Kidney (tissue), 14 donors: ENCODE results near the gene B4GALNT3. TPM values are rescaled to one million over a fixed set of nuclear protein-coding genes. Genes with fewer than 3 reads are reported as not detected.

Experiments used
- DNase-seq, 5 donors: peaks; one replicate each; pipeline ENCODE4 v3.0.0-alpha.2; 2013 to 2020
- FAIRE-seq: peaks from 2 replicates; lab custom pipeline; 2012; peaks lifted over from hg19 to GRCh38; lab: Jason Lieb, UNC
- H3K27ac ChIP-seq, 2 donors: one replicate each; pipeline ENCODE4 v1.7.0; 2013; ENCODE audit warnings: low read depth in 2 of 2, low read length in 2 of 2, inconsistent platforms in 1 of 2
- H3K27me3 ChIP-seq: one replicate; pipeline ENCODE4 v1.7.1; 2013; ENCODE audit warnings: low read length, inconsistent platforms; ENCODE audit not compliant: control insufficient read depth, insufficient read depth
- H3K36me3 ChIP-seq, 3 donors: one replicate each; pipeline versions ENCODE4 v1.7.0 to v1.7.1; 2013; ENCODE audit warnings: low read length in 3 of 3, control low read depth in 1 of 3, inconsistent platforms in 1 of 3; ENCODE audit not compliant: insufficient read depth in 3 of 3, control insufficient read depth in 2 of 3
- H3K4me1 ChIP-seq, 3 donors: one replicate each; pipeline versions ENCODE4 v1.7.0 to v1.7.1; 2013; ENCODE audit warnings: low read length in 3 of 3, inconsistent platforms in 1 of 3, low read depth in 1 of 3; ENCODE audit not compliant: control insufficient read depth in 2 of 3, insufficient read depth in 2 of 3
- H3K4me3 ChIP-seq, 3 donors: one replicate each; pipeline versions ENCODE4 v1.7.0 to v1.8.1; 2013; ENCODE audit warnings: low read length in 3 of 3, control low read depth in 1 of 3, inconsistent platforms in 1 of 3
- H3K9ac ChIP-seq, 3 donors: one replicate each; pipeline versions ENCODE4 v1.7.0 to v1.7.1; 2013; ENCODE audit warnings: low read length in 3 of 3, control low read depth in 1 of 3, inconsistent platforms in 1 of 3
- H3K9me3 ChIP-seq, 3 donors: one replicate each; pipeline versions ENCODE4 v1.7.0 to v1.7.1; 2013; ENCODE audit warnings: low read length in 3 of 3, control low read depth in 1 of 3, inconsistent platforms in 1 of 3; ENCODE audit not compliant: control insufficient read depth in 2 of 3, insufficient read depth in 1 of 3
- intact Hi-C: fragments of 100-400 bp; cut with DNase I; formaldehyde crosslinking; loops from one replicate; pipeline ENCODE4 v1.11.1; 2022
- polyA plus RNA-seq: library from polyadenylated mRNA; stranded (reverse); fragments of 350-450 nt; fragmentation: Illumina TruSeq; extraction: RNeasy Lipid Tissue Mini Kit (QIAGEN cat#74804); gene quantifications from one replicate; pipeline ENCODE4 v1.2.3, GENCODE V29; 2014; ENCODE audit warnings: low read depth, low replicate concordance; ENCODE audit not compliant: insufficient read depth
- total RNA-seq: library from RNA; stranded (reverse); fragmentation: NEBNext Ultra II Directional; extraction: Animal tissue kit (Norgen Biotek cat#: 25700); gene quantifications from one replicate; pipeline ENCODE4 v1.2.1, GENCODE V29; 2021
- TF ChIP-seq, protein P1 (sequence below): IDR thresholded peaks from 3 replicates; pipeline ENCODE4 v1.5.1; 2012; ENCODE audit warnings: mild to moderate bottlenecking, moderate library complexity, borderline replicate concordance; ENCODE audit not compliant: insufficient read depth; ENCODE audit errors: extremely low read depth
- donor health status: control.
- donor health status: control.
- donor health status: control.
- donor health status: control.
- donor health status: control.
- donor health status: DM: yes; HTN: yes; CAD: no.
- donor health status: Normal renal cell carcinoma (clear cell type).

The B4GALNT3 gene
- total and polyA plus RNA-seq, 2 donors from 2014 or later, result 11.3 to 12.5 TPM

DNA sequence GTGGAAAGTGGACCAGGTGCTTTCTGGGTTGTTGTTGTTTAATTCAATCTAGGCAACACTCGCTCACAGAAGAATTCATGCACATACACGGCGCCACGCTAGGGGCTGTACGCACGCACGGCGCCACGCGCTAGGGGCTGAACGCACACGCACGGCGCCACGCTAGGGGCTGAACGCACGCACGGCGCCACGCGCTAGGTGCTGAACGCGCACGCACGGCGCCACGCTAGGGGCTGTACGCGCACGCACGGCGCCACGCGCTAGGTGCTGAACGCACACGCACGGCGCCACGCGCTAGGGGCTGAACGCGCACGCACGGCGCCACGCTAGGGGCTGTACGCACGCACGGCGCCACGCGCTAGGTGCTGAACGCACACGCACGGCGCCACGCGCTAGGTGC is 149.2 kb downstream of the B4GALNT3 start:
- TF ChIP-seq, protein P1, sequence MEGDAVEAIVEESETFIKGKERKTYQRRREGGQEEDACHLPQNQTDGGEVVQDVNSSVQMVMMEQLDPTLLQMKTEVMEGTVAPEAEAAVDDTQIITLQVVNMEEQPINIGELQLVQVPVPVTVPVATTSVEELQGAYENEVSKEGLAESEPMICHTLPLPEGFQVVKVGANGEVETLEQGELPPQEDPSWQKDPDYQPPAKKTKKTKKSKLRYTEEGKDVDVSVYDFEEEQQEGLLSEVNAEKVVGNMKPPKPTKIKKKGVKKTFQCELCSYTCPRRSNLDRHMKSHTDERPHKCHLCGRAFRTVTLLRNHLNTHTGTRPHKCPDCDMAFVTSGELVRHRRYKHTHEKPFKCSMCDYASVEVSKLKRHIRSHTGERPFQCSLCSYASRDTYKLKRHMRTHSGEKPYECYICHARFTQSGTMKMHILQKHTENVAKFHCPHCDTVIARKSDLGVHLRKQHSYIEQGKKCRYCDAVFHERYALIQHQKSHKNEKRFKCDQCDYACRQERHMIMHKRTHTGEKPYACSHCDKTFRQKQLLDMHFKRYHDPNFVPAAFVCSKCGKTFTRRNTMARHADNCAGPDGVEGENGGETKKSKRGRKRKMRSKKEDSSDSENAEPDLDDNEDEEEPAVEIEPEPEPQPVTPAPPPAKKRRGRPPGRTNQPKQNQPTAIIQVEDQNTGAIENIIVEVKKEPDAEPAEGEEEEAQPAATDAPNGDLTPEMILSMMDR, result no peak
- Histone ChIP-seq H3K36me3 (no peaks in the 10 kb centered on the region), H3K27me3 (no peaks in the 10 kb centered on the region), H3K9me3 (no peaks in the 10 kb centered on the region), H3K27ac (no peak overlapping the region), H3K4me1 (peaks cover 0 to 10% (median 5%) of the 10 kb centered on the region in 3 donors), H3K9ac (no peak overlapping the region), H3K4me3 (no peak overlapping the region)
- FAIRE-seq (no peak), DNase-seq (peak in 1 of 5 donors; percentile 13)
- intact Hi-C loops, result no loop called here

DNA sequence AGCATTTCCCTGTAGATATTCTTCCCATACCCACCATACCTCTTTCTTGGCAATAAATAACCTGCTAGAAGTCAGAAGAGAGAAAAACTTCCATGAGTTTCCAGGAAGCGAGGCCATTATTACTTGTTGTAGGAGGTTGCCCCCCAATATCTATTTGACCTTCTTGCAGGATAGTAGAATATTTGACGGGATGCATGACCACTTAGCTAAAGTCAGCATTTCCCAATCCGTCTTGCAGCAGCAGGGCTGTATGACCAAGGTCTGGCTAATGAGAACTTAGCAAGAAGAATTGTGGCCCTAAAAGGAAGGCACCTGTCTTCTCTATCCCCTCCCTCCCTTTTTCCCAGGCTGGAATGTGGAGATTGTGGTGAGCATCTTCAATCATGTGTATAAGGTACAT is 152.0 kb downstream of the B4GALNT3 start:
- no peak overlapping the region for H3K9ac ChIP-seq
- H3K27me3 ChIP-seq, result no peaks in the 10 kb centered on the region
- no peak overlapping the region for H3K27ac ChIP-seq
- no peaks in the 10 kb centered on the region for H3K9me3 ChIP-seq
- intact Hi-C loops, result no loop called here
- no peak overlapping the region for H3K4me3 ChIP-seq
- peaks cover 0 to 10% (median 5%) of the 10 kb centered on the region in 3 donors for H3K4me1 ChIP-seq
- no peaks in the 10 kb centered on the region for H3K36me3 ChIP-seq
- no peak for FAIRE-seq
- TF ChIP-seq, protein P1, result no peak
- no peak for DNase-seq

DNA sequence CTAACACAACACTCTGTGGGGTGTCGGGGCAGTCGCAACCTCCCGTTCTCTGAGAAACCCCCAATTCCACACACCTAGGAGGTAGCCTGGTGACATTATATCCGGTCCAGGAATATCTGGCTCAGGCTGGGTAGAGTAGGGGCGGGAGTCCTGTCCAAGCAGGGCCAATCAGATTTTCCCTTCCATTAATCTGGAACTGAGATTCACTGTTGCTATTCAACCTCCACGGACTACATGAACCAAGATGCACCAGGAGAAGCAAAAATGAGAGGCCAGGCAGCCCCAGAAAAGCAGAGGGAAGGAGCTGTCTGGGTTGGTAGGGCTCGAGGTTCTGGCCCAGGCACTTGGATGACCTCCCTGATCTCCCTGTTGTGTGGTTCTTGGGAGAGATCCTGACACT is 152.6 kb downstream of the B4GALNT3 start:
- H3K9me3 ChIP-seq, result no peaks in the 10 kb centered on the region
- FAIRE-seq, result no peak
- no peaks in the 10 kb centered on the region for H3K27me3 ChIP-seq
- H3K36me3 ChIP-seq, result no peaks in the 10 kb centered on the region
- DNase-seq, result no peak
- TF ChIP-seq, protein P1, result no peak
- H3K27ac ChIP-seq, result no peak overlapping the region
- no peak overlapping the region for H3K4me3 ChIP-seq
- peaks cover 0 to 10% (median 5%) of the 10 kb centered on the region in 3 donors for H3K4me1 ChIP-seq
- intact Hi-C loops, result no loop called here
- H3K9ac ChIP-seq, result no peak overlapping the region

- DNase-seq (no peak), FAIRE-seq (no peak)
- no peaks in the 10 kb centered on the region for H3K9me3 ChIP-seq
- intact Hi-C loops, result no loop called here
- H3K4me1 ChIP-seq, result peaks cover 0 to 7% (median 5%) of the 10 kb centered on the region in 3 donors
- no peak overlapping the region for H3K9ac ChIP-seq
- H3K36me3 ChIP-seq, result no peaks in the 10 kb centered on the region
- TF ChIP-seq, protein P1, result no peak
- no peak overlapping the region for H3K27ac ChIP-seq
- H3K4me3 ChIP-seq, result no peak overlapping the region
- H3K27me3 ChIP-seq, result no peaks in the 10 kb centered on the region
Observed at GRCh38 chr12:612886-613285, 153.1 kb downstream of the B4GALNT3 start.
